Stomach (tissue), 4 donors: Measurements from ENCODE around the gene YPEL1.
"Not testable (repeated sequence)": the region's sequence is repeated elsewhere in the genome, so short reads cannot be mapped to it uniquely, and the experiment has no call there.

Source experiments
- CTCF ChIP-seq, 7 experiments: fragments of 450-650 bp in 4 of 7; fragments of 200-600 bp in 3 of 7; sonication (generic) in 3 of 7; IDR thresholded peaks; one replicate each; pipeline ENCODE4 v1.5.1; 2016 to 2019; ENCODE audit warnings: antibody characterized with exemption in 7 of 7, control low read depth in 2 of 7, mild to moderate bottlenecking in 1 of 7
- POLR2A ChIP-seq, 4 donors: fragments of 450-650 bp; IDR thresholded peaks; one replicate each; pipeline ENCODE4 v1.6.1; 2016; ENCODE audit warnings: antibody characterized with exemption in 4 of 4, control low read depth in 2 of 4, mild to moderate bottlenecking in 1 of 4, moderate library complexity in 1 of 4

- TF ChIP-seq CTCF, POLR2A (IDR thresholded peaks at IDR 0.05): not testable (repeated sequence)
Observed at GRCh38 chr22:21716395-21717122, 19.0 kb downstream of the YPEL1 start.
